Skin epidermis (tissue), 12 donors: ENCODE results near the gene RASGRP1.
A peak's percentile ranks its signal among the peaks of the same experiment; 100 is the strongest.

ENCODE experiments used
- H3K27ac ChIP-seq, 21 experiments: fragments of 200-600 bp; sonication (generic) in 11 of 21; one replicate each; pipeline ENCODE4 v1.5.0; 2020; ENCODE audit warnings: mild to moderate bottlenecking in 3 of 21, inconsistent platforms in 2 of 21, moderate library complexity in 2 of 21
- H3K4me3 ChIP-seq, 7 experiments: fragments of 200-600 bp; sonication (generic) in 2 of 7; one replicate each; pipeline ENCODE4 v1.5.0; 2020; ENCODE audit warnings: inconsistent platforms in 2 of 7, mild to moderate bottlenecking in 2 of 7, moderate library complexity in 1 of 7

Gene RASGRP1

GRCh38 chr15:38545179-38545578, 19.4 kb downstream of the RASGRP1 start:
- H3K27ac ChIP-seq: no peak overlapping the region
- no peak overlapping the region for H3K4me3 ChIP-seq

GRCh38 chr15:38541026-38541425, 23.6 kb downstream of the RASGRP1 start:
- Histone ChIP-seq H3K4me3 (no peak overlapping the region), H3K27ac (no peak overlapping the region)

GRCh38 chr15:38540510-38540909, 24.1 kb downstream of the RASGRP1 start:
- Histone ChIP-seq H3K4me3 (no peak overlapping the region), H3K27ac (no peak overlapping the region)

GRCh38 chr15:38539008-38539343, 25.6 kb downstream of the RASGRP1 start:
- no peak overlapping the region for H3K4me3 ChIP-seq
- H3K27ac ChIP-seq: peak overlapping the region in 1 of 21 experiments; percentile 30

- H3K4me3 ChIP-seq: no peak overlapping the region
- peak overlapping the region in 1 of 21 experiments; percentile 30 for H3K27ac ChIP-seq
Measured at GRCh38 chr15:38538328-38539007, 26.1 kb downstream of the RASGRP1 start.

- Histone ChIP-seq H3K4me3 (no peak overlapping the region), H3K27ac (no peak overlapping the region)
Measured at GRCh38 chr15:38536201-38536676, 28.4 kb downstream of the RASGRP1 start.

- Histone ChIP-seq H3K4me3 (no peak overlapping the region), H3K27ac (peak overlapping the region in 2 of 21 experiments; percentile 14)
Measured at GRCh38 chr15:38535491-38536200, 29.0 kb downstream of the RASGRP1 start.

- H3K27ac ChIP-seq: no peak overlapping the region
Measured at GRCh38 chr15:38534691-38535090, 29.9 kb downstream of the RASGRP1 start.

GRCh38 chr15:38533926-38534325, 30.7 kb downstream of the RASGRP1 start:
- no peak overlapping the region for H3K4me3 ChIP-seq
- no peak overlapping the region for H3K27ac ChIP-seq

More at GRCh38 chr15:38534691-38535090, 29.9 kb downstream of the RASGRP1 start:
- H3K4me3 ChIP-seq: no peak overlapping the region

GRCh38 chr15:38533416-38533915, 31.1 kb downstream of the RASGRP1 start:
- no peak overlapping the region for H3K27ac ChIP-seq
- H3K4me3 ChIP-seq: no peak overlapping the region

- H3K27ac ChIP-seq: no peak overlapping the region
- H3K4me3 ChIP-seq: no peak overlapping the region
Measured at GRCh38 chr15:38532728-38533127, 31.9 kb downstream of the RASGRP1 start.

GRCh38 chr15:38531509-38531908, 33.1 kb downstream of the RASGRP1 start:
- Histone ChIP-seq H3K4me3 (no peak overlapping the region), H3K27ac (peak overlapping the region in 7 of 21 experiments; percentile 2 to 49 (median 23))

GRCh38 chr15:38530113-38530512, 34.5 kb downstream of the RASGRP1 start:
- H3K27ac ChIP-seq: no peak overlapping the region

GRCh38 chr15:38528294-38528693, 36.3 kb downstream of the RASGRP1 start:
- Histone ChIP-seq H3K4me3 (no peak overlapping the region), H3K27ac (no peak overlapping the region)

More at GRCh38 chr15:38530113-38530512, 34.5 kb downstream of the RASGRP1 start:
- no peak overlapping the region for H3K4me3 ChIP-seq

- no peak overlapping the region for H3K4me3 ChIP-seq
- no peak overlapping the region for H3K27ac ChIP-seq
Measured at GRCh38 chr15:38526158-38526557, 38.5 kb downstream of the RASGRP1 start.

GRCh38 chr15:38525489-38525888, 39.1 kb downstream of the RASGRP1 start:
- H3K27ac ChIP-seq: no peak overlapping the region

GRCh38 chr15:38524156-38524555, 40.5 kb downstream of the RASGRP1 start:
- no peak overlapping the region for H3K27ac ChIP-seq
- no peak overlapping the region for H3K4me3 ChIP-seq

More at GRCh38 chr15:38525489-38525888, 39.1 kb downstream of the RASGRP1 start:
- no peak overlapping the region for H3K4me3 ChIP-seq

GRCh38 chr15:38522922-38523321, 41.7 kb downstream of the RASGRP1 start:
- Histone ChIP-seq H3K27ac (no peak overlapping the region), H3K4me3 (no peak overlapping the region)

- Histone ChIP-seq H3K27ac (no peak overlapping the region), H3K4me3 (no peak overlapping the region)
Measured at GRCh38 chr15:38521316-38521715, 43.3 kb downstream of the RASGRP1 start.

GRCh38 chr15:38520035-38520434, 44.6 kb downstream of the RASGRP1 start:
- Histone ChIP-seq H3K4me3 (no peak overlapping the region), H3K27ac (no peak overlapping the region)

GRCh38 chr15:38518084-38518483, 46.5 kb downstream of the RASGRP1 start:
- Histone ChIP-seq H3K27ac (no peak overlapping the region), H3K4me3 (no peak overlapping the region)
